ENCODE measurements around the gene FOXB1.

The FOXB1 gene

GRCh38 chr15:59999612-60000112 is 4.4 kb upstream of the FOXB1 start:
- peak; percentile 45 for DNase-seq

- DNase-seq: peak; percentile 36
Measured at GRCh38 chr15:60000113-60000823, 3.8 kb upstream of the FOXB1 start.

- peak; percentile 42 for DNase-seq
Measured at GRCh38 chr15:60000824-60001609, 3.1 kb upstream of the FOXB1 start.

GRCh38 chr15:60001610-60002527 is 2.2 kb upstream of the FOXB1 start:
- no peak for DNase-seq

- no peak for DNase-seq
Measured at GRCh38 chr15:60002528-60003218, 1.4 kb upstream of the FOXB1 start.

- no peak for DNase-seq
Measured at GRCh38 chr15:60003243-60004008, 685 bp upstream of the FOXB1 start.

- no peak for DNase-seq
Measured at GRCh38 chr15:60004846-60005351, 788 bp downstream of the FOXB1 start.

GRCh38 chr15:60005352-60006202 is 1.5 kb downstream of the FOXB1 start:
- DNase-seq: no peak

GRCh38 chr15:60006203-60006862 is 2.2 kb downstream of the FOXB1 start:
- DNase-seq: peak; percentile 43

- DNase-seq: no peak
Measured at GRCh38 chr15:60006873-60007272, 2.8 kb downstream of the FOXB1 start.

- DNase-seq: no peak
Measured at GRCh38 chr15:60009124-60009960, 5.2 kb downstream of the FOXB1 start.

- DNase-seq: no peak
Measured at GRCh38 chr15:60009980-60010732, 6.0 kb downstream of the FOXB1 start.

- DNase-seq: no peak
Measured at GRCh38 chr15:60010858-60011257, 6.7 kb downstream of the FOXB1 start.

- DNase-seq: no peak
Measured at GRCh38 chr15:60012695-60013094, 8.6 kb downstream of the FOXB1 start.

GRCh38 chr15:60017538-60018520 is 13.7 kb downstream of the FOXB1 start:
- DNase-seq: no peak

- no peak for DNase-seq
Measured at GRCh38 chr15:60020736-60021135, 16.6 kb downstream of the FOXB1 start.

All from midbrain (tissue), 1 donor.